Activated CD4-positive, alpha-beta T cell treated with anti-CD3 and anti-CD28 coated beads for 36 hours (primary cell): ENCODE measurements around the gene GJD2. TPM values are rescaled to one million over a fixed set of nuclear protein-coding genes. Genes with fewer than 3 reads are reported as not detected.

ENCODE experiments used
- ATAC-seq: fragments of 200-7000 bp; cut with Tn5 transposase; one replicate; pipeline ENCODE4 v1.10.0; 2021; ENCODE audit warnings: mild to moderate bottlenecking, moderate library complexity
- CTCF ChIA-PET: fragments of 350-600 bp; sonication (Branson Sonifier 250); formaldehyde crosslinking; loops from one replicate; lab custom pipeline; 2021; ENCODE audit warnings: antibody characterized with exemption; lab: Charles Lee
- POLR2A ChIA-PET: fragments of 350-600 bp; sonication (Branson Sonifier 250); formaldehyde crosslinking; loops from one replicate; lab custom pipeline; 2021; ENCODE audit warnings: antibody characterized with exemption, inconsistent platforms; lab: Charles Lee
- DNase-seq: peaks from one replicate; pipeline ENCODE4 v3.0.0-alpha.2; 2020
- H3K27ac Mint-ChIP-seq: one replicate; pipeline ENCODE4 v1.8.0; 2021; ENCODE audit warnings: mixed read lengths
- H3K27me3 Mint-ChIP-seq: one replicate; pipeline ENCODE4 v1.8.0; 2021; ENCODE audit warnings: mixed read lengths
- H3K36me3 Mint-ChIP-seq: one replicate; pipeline ENCODE4 v1.8.0; 2021; ENCODE audit warnings: low read depth, mixed read lengths
- H3K4me1 Mint-ChIP-seq: one replicate; pipeline ENCODE4 v1.8.0; 2021; ENCODE audit warnings: mixed read lengths
- H3K4me3 Mint-ChIP-seq: one replicate; pipeline ENCODE4 v1.8.0; 2021; ENCODE audit warnings: mild to moderate bottlenecking, moderate library complexity, mixed read lengths
- H3K9me3 Mint-ChIP-seq: one replicate; pipeline ENCODE4 v1.8.0; 2021; ENCODE audit warnings: low read depth, mixed read lengths
- intact Hi-C, 2 experiments: fragments of 100-400 bp; cut with DNase I in 1 of 2; cut with micrococcal nuclease in 1 of 2; formaldehyde crosslinking; loops; one replicate each; pipeline versions ENCODE4 v1.14.2 to v1.15.1; 2022 to 2024; cut with DNase I, micrococcal nuclease
- total RNA-seq, 2 experiments: library from RNA; stranded (reverse); gene quantifications; one replicate each; pipeline ENCODE4 v1.2.3, GENCODE V29; 2021

The GJD2 gene
- not detected for total RNA-seq

DNA sequence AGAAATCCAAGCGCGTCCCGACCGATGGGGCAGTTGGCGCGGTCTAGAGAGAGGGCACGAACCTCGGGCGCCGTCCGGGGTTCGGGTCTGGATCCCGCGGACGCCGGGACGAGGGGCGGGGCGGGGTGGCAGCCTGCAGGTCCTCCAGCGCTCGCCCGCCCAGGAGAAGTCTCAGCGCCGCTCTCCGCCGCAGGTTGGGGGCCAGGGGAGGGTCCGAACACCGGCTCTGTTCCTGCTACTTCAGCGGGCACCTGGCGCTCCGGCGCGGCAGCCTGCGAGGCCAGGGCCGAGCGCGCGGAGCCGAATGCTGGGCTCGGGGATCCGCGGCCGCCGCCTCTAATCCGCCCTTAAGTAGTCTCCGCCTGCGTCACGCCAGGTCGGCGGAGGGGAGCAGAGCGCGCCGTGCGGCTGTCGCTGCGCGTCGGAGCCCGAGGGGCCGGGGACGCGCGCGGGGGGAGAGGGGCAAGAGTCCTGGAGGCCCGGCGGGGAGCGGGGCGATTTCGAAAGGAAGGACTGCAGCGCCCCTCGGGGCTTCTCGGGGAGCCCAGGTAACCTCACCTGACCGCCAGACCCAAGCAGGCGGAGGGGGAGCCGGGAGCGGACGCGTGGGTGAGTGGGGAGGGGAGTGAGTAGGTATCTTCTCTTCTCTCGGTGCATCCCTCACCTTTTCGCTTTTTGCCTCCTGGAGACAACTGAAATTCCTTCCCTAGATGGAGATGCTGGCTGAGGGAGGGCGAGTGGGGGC, at the start of gene GJD2:
Gene GJD2 (minus strand): TSS at position 325 of the 745 bp plus-strand sequence. CDS start 510 bp downstream, outside the sequence.
- ChIA-PET CTCF (no interaction called here), POLR2A (no interaction called here)
- Mint-ChIP-seq H3K4me1 (peaks cover 5% of the 10 kb centered on the region), H3K4me3 (no peak within 1 kb of the TSS), H3K9me3 (no peaks in the 10 kb centered on the region), H3K27ac (no peak within 1 kb of the TSS), H3K36me3 (no peaks in the 10 kb centered on the region), H3K27me3 (peaks cover 52% of the 10 kb centered on the region)
- DNase-seq = peak; percentile 13
- peak; percentile 26 for ATAC-seq
- intact Hi-C loops = no loop called here

- POLR2A ChIA-PET = no interaction called here
- intact Hi-C loops = no loop called here
- H3K4me3 Mint-ChIP-seq = no peak overlapping the region
These were observed 49.3 kb upstream of the GJD2 start for GRCh38 chr15:34804113-34804512.

DNA sequence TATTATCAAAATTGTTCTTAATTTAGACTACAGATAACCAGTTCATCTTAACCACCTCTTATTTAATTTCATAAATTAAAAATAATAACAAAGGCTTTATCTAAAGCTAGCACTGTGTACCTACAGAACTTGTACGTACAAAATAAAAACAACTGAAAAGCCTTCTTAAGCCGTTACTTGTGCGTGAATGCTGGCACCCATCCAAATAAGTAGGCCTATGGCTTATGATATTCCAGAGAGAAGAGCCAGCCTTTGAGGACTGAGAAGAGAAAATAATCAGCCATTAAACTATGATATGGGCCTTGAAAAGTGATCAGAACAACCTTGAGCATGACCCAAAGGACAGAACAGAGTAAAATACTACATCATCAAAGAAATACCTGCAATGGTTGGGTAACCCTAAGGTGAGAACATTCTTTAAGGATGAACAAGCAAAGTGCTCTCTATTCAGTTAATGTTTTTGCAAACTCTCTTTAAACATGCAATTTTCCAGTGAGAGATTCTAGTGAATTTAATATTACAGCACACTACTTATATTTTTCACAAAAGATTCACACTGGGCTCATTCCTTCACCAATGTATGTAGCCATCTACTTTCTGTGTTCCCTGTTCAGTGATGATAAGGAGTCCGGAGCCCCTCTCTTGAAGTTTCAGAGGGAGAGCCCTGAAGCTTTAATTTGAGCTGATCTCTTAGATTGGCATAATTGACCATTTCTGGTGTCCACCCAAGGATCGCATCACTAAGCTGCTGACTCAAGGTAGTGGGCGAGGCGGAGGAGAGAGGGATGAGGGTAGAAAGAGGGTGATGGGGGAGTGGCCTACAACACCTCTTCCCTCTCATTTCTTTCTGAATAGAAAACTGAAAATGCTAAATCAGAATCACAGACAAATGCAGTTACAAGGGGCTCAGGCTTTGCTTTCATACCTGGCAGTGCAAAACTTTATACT, 48.3 kb upstream of the GJD2 start:
- H3K27me3 Mint-ChIP-seq = peaks cover 29% of the 10 kb centered on the region
- no peak overlapping the region for H3K4me3 Mint-ChIP-seq
- CTCF ChIA-PET = no interaction called here
- POLR2A ChIA-PET = no interaction called here
- ATAC-seq (no peak), DNase-seq (no peak)
- H3K4me1 Mint-ChIP-seq = peaks cover 3% of the 10 kb centered on the region
- no peak overlapping the region for H3K27ac Mint-ChIP-seq
- peaks cover 4% of the 10 kb centered on the region for H3K9me3 Mint-ChIP-seq
- no peaks in the 10 kb centered on the region for H3K36me3 Mint-ChIP-seq
- intact Hi-C loops = no loop called here

More at GRCh38 chr15:34804113-34804512, 49.3 kb upstream of the GJD2 start:
- no peak overlapping the region for H3K27ac Mint-ChIP-seq
- DNase-seq = no peak
- H3K9me3 Mint-ChIP-seq = peaks cover 4% of the 10 kb centered on the region
- H3K36me3 Mint-ChIP-seq = no peaks in the 10 kb centered on the region
- peaks cover 3% of the 10 kb centered on the region for H3K4me1 Mint-ChIP-seq
- CTCF ChIA-PET = no interaction called here
- H3K27me3 Mint-ChIP-seq = peaks cover 29% of the 10 kb centered on the region
- ATAC-seq = no peak

GRCh38 chr15:34802371-34802770, 47.6 kb upstream of the GJD2 start:
- Mint-ChIP-seq H3K27ac (no peak overlapping the region), H3K4me3 (no peak overlapping the region), H3K9me3 (peaks cover 4% of the 10 kb centered on the region), H3K36me3 (no peaks in the 10 kb centered on the region), H3K27me3 (peaks cover 32% of the 10 kb centered on the region), H3K4me1 (peaks cover 3% of the 10 kb centered on the region)
- ChIA-PET CTCF (interaction anchor here (1.5 kb wide), 1 partner anchor 18 kb away, joined by 5 read pairs; no protein-coding TSS in a partner anchor), POLR2A (no interaction called here)
- ATAC-seq = no peak
- intact Hi-C loops = no loop called here
- DNase-seq = no peak

- ATAC-seq (no peak), DNase-seq (no peak)
- Mint-ChIP-seq H3K4me1 (peaks cover 3% of the 10 kb centered on the region), H3K4me3 (no peak overlapping the region), H3K27ac (no peak overlapping the region), H3K36me3 (no peaks in the 10 kb centered on the region), H3K27me3 (peaks cover 37% of the 10 kb centered on the region), H3K9me3 (no peaks in the 10 kb centered on the region)
- POLR2A ChIA-PET = no interaction called here
- CTCF ChIA-PET = no interaction called here
- intact Hi-C loops = no loop called here
These were observed 44.6 kb upstream of the GJD2 start for GRCh38 chr15:34799149-34800101.

- intact Hi-C loops = no loop called here
- Mint-ChIP-seq H3K36me3 (no peaks in the 10 kb centered on the region), H3K27ac (no peak overlapping the region), H3K27me3 (peaks cover 52% of the 10 kb centered on the region), H3K9me3 (no peaks in the 10 kb centered on the region), H3K4me3 (no peak overlapping the region), H3K4me1 (no peaks in the 10 kb centered on the region)
- no peak for ATAC-seq
- DNase-seq = no peak
- CTCF ChIA-PET = no interaction called here
- POLR2A ChIA-PET = no interaction called here
These were observed 42.1 kb upstream of the GJD2 start for GRCh38 chr15:34796847-34797435.

DNA sequence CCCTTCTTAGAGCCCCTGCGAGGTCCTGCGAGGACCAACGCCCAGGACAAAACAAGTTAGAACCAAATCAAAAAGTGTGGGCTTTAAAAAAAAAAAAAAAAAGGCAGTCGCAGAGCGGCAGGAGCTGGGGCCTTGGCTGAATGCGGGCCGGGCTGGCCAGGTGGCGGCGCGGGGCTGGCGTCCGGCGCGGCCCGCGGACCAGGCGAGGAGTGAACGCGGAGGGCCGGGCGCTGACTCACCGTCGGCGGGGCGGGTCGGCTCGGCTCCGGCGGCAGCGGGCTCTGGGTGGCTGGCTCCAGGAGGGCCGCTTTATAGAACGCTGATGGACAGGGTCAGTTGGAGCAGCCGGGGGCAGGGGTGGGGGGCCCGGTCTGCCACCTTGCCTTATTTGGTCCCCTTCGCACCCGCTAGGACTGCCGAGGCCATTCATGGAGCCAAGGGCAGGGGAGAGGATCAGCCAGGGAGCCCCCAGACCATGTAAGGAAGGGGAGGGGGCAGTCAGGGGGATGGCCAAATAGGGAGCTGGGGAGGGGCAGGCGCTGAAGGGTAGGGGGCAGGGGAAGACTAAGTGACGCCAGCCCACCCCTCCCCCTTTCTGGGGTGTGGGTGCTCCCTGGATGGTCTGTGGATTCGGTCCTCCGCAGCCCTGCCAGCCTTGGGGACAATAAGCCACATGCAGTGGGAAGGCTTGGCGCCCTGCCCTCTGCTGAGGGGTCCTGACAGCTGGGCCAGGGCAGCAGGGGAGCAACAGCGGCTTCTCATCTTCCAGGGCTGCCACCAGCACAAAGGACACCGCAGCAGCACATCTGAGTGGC, 40.7 kb upstream of the GJD2 start, which contains the start of gene ACTC1:
Gene ACTC1 (minus strand): TSS at position 283 of the 815 bp plus-strand sequence. CDS start 741 bp downstream, outside the sequence.
- H3K27me3 Mint-ChIP-seq = peaks cover 47% of the 10 kb centered on the region
- H3K9me3 Mint-ChIP-seq = no peaks in the 10 kb centered on the region
- ATAC-seq (no peak), DNase-seq (peak; percentile 17)
- H3K27ac Mint-ChIP-seq = no peak within 1 kb of the TSS
- CTCF ChIA-PET = interaction anchor here (0.6 kb wide), 1 partner anchor 135 kb away, joined by 4 read pairs; no protein-coding TSS in a partner anchor
- H3K4me1 Mint-ChIP-seq = no peaks in the 10 kb centered on the region
- no peaks in the 10 kb centered on the region for H3K36me3 Mint-ChIP-seq
- intact Hi-C loops = no loop called here
- POLR2A ChIA-PET = no interaction called here
- no peak within 1 kb of the TSS for H3K4me3 Mint-ChIP-seq

DNA sequence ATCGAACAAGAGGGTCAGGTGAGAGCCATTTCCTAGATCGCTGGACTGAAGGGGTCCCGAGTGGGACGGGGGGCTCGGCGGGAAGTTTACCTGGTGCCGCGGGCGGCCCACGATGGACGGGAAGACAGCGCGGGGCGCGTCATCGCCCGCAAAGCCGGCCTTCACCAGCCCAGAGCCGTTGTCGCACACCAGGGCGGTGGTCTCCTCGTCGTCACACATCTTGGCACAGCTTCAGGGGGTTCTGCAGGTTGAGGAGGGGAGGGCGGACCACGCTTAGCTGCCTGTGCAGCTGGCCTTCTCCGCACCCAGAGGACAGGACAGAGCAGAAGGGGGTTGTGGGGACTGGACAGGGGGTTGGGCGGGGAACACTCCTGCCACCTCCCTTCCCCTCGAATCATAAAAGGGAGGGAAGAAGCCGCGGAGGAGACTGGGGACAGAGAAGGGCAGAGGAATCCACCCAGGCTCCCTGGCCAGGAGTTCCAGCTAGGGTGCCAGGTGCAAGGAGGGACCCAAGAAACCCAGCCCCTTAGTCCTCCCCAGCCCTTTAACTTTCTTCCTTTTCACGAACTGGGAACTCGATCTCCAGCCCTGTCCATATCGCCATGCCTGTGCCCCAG, 39.9 kb upstream of the GJD2 start:
- H3K4me1 Mint-ChIP-seq = no peaks in the 10 kb centered on the region
- H3K36me3 Mint-ChIP-seq = no peaks in the 10 kb centered on the region
- ChIA-PET POLR2A (no interaction called here), CTCF (interaction anchor here (0.6 kb wide), 1 partner anchor 135 kb away, joined by 4 read pairs; no protein-coding TSS in a partner anchor)
- intact Hi-C loops = no loop called here
- ATAC-seq (no peak), DNase-seq (no peak)
- peaks cover 45% of the 10 kb centered on the region for H3K27me3 Mint-ChIP-seq
- no peak overlapping the region for H3K27ac Mint-ChIP-seq
- H3K9me3 Mint-ChIP-seq = no peaks in the 10 kb centered on the region
- no peak overlapping the region for H3K4me3 Mint-ChIP-seq

DNA sequence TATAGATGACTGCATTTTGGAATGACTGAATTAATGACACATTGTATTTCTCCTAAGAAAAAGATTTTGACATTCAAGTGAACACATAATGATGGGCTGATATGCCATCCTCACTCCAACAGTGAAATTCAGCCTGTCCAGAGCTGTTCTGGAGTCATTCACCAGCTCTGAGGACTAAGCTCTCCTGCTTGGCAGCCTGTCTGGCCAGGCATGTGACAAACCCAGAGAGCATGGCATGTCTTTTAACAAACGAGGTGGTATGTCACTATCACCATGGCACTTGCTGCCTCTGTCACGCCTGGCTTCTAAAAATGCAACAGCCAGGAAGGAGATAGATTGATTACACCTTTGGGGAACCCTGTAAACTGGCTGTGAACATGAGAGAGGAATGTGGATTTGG, 39.1 kb upstream of the GJD2 start:
- Mint-ChIP-seq H3K27me3 (peaks cover 47% of the 10 kb centered on the region), H3K4me3 (no peak overlapping the region), H3K9me3 (no peaks in the 10 kb centered on the region), H3K36me3 (no peaks in the 10 kb centered on the region), H3K27ac (no peak overlapping the region), H3K4me1 (no peaks in the 10 kb centered on the region)
- no peak for ATAC-seq
- ChIA-PET CTCF (no interaction called here), POLR2A (no interaction called here)
- intact Hi-C loops = no loop called here
- DNase-seq = no peak

DNA sequence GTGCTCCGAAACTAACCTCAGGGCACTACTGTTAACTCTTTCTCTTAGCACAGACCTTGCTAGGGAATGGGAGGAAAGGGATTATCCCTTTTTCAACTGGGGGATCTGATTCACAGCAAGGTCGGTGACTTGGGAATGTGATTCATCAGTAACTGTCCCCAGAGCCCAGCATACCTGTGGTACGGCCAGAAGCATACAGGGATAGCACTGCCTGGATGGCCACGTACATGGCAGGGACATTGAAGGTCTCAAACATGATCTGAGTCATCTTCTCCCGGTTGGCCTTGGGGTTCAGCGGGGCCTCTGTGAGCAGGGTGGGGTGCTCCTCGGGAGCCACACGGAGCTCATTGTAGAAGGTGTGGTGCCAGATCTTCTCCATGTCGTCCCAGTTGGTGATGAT, 38.3 kb upstream of the GJD2 start:
- intact Hi-C loops = no loop called here
- POLR2A ChIA-PET = no interaction called here
- H3K9me3 Mint-ChIP-seq = no peaks in the 10 kb centered on the region

More for the DNA sequence above, 38.3 kb upstream of the GJD2 start:
- Mint-ChIP-seq H3K27me3 (peaks cover 47% of the 10 kb centered on the region), H3K4me1 (no peaks in the 10 kb centered on the region), H3K36me3 (no peaks in the 10 kb centered on the region), H3K4me3 (no peak overlapping the region), H3K27ac (no peak overlapping the region)
- no peak for DNase-seq
- CTCF ChIA-PET = interaction anchor here (1.0 kb wide), 1 partner anchor 54 kb away, joined by 4 read pairs; no protein-coding TSS in a partner anchor
- ATAC-seq = no peak
